ENCODE measurements around the gene SPATS2.
"Not testable (repeated sequence)": the region's sequence is repeated elsewhere in the genome, so short reads cannot be mapped to it uniquely, and the experiment has no call there.

The SPATS2 gene

DNA sequence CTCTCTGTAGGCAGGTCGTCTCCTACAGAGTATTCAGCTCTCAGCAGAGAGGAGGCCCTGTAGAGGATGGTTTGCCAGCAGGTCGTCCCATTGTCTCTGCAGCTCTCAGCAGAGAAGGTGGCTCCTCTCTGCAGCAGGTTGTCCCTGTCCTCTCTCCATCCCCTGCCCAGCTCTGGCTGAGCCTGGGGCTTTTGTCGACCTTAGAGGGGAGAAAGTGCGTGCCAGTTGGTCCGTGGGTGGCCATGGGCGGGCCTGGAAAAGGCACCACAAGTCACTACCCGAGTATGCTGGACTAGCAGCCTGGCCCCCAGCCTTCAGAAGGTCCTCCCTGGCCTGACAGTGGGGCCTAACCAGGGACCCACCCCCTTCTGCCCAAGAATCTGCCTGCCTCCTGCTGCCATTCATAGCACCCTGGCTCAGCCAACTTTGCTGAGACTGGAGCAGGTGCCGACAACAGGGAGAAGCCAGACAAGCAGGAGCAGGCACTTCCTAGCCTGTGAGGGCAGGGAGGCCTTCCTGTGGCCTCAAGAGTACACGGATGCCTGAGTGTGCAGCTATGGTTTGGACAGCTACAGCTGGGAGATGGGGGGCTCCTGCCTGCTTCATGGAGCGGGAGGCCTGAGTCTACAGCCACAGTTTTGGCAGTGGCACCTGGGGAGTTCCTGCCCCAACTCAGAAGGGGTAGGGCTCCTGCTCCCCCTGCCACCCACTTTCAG, 111.8 kb downstream of the SPATS2 start:
- DNase-seq = no peak

- no peak for DNase-seq
These were observed 115.1 kb downstream of the SPATS2 start for GRCh38 chr12:49482095-49483051.

- no peak for DNase-seq
These were observed 116.4 kb downstream of the SPATS2 start for GRCh38 chr12:49483619-49484018.

- DNase-seq = no peak
These were observed 120.3 kb downstream of the SPATS2 start for GRCh38 chr12:49487605-49488004.

GRCh38 chr12:49489154-49489553, 121.9 kb downstream of the SPATS2 start:
- no peak for DNase-seq

DNA sequence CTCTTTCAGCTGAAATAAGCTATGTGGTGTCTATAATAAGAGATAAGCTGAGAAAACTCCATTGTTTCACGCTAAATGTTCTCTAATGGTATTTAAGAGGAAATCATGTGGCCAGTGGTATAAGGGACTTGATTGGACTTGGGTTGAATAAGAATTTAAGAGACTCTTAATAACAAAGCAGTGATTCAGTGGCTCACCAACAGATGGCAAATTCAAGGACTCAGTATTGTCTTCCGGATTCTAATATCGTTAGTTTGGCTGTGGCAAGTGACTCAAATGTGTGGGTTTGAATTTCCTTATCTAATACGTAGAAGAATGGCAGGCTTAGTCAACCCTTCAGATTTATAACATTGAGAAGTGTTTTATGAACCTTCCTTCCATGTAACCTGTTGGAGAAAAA, 122.5 kb downstream of the SPATS2 start:
- no peak for DNase-seq

GRCh38 chr12:49491823-49492222, 124.6 kb downstream of the SPATS2 start:
- DNase-seq = no peak

- no peak for DNase-seq
These were observed 126.6 kb downstream of the SPATS2 start for GRCh38 chr12:49493900-49494299.

DNA sequence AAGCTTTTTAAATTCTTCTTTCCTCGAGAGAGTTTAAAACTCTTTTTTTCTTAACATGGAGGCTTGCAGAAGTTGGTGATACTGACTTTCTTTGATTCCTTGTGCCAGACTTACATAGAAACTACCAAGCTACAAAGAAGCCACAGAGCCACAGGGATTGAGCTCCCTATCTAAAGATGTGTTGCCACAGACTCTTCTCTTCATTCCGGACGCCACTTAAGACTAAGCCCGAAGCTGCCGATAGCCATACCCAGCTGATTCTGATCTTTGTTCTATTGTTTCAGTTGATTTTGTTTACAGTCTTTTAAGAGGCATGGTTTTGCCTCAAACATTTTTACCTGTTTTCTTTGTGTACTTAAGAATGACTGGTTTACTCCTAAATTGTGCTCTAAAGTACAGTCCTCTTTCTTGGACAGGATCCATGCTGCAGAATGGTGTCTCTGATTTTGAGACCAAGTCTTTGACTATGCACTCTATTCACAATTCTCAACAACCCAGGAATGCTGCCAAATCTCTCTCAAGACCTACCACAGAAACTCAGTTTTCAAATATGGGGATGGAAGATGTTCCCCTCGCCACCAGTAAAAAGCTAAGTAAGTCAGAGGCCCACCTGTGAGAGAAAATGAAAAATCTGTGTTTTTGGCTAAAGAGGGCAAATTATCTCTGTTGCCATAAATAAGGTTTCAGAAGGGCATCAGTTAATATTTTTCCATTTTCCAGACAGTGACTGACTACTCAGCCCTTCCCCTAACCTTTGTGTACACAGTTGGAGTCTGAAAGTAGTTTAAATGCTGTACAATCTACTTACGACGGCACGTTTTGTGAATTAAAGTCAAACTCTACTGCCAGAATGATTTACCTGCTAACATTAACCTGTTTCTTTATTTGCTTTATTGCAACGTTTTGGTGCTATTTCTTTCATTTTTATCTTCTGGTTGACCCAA, 129.4 kb downstream of the SPATS2 start:
- DNase-seq = no peak

DNA sequence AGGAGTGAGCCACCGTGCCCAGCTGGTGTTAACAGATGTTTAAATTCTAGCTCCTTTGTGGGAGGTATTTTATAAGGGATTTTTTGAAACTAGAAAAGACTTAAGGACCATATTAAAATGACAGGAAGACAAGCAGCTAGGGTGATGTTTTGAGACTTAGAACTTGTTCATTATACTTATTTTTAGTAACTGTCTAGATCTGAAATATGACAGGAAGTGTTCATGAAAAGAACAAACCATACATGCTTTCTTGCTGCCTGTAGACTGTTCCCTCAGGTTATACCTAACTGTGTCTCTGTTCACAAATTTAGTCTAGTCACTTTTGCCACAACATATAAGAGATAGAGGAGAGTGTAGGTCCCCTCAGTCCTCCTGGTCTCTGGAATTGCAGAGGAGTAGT, 134.6 kb downstream of the SPATS2 start:
- DNase-seq = no peak

DNA sequence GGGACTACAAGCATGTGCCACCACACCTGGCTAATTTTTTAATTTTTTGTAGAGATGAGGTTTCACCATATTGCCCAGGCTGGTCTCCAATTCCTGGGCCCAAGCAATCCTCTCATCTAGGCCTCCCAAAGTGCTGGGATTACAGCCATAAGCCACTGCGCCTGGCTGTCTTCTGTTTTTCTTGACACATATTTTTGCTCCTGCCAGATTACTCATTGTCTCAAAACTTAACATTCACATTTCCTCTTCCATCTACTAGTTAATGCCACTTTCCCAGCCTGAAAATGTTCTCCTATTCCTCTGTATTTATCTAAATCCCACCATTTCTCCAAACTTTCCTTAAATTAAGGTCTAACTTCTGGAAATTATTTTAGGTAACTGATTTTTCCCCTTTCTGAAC, 135.3 kb downstream of the SPATS2 start:
- DNase-seq = no peak

- DNase-seq = no peak
These were observed 136.5 kb downstream of the SPATS2 start for GRCh38 chr12:49503674-49504180.

GRCh38 chr12:49505672-49506071, 138.4 kb downstream of the SPATS2 start:
- no peak for DNase-seq

GRCh38 chr12:49507139-49507538, 139.9 kb downstream of the SPATS2 start:
- no peak for DNase-seq

DNA sequence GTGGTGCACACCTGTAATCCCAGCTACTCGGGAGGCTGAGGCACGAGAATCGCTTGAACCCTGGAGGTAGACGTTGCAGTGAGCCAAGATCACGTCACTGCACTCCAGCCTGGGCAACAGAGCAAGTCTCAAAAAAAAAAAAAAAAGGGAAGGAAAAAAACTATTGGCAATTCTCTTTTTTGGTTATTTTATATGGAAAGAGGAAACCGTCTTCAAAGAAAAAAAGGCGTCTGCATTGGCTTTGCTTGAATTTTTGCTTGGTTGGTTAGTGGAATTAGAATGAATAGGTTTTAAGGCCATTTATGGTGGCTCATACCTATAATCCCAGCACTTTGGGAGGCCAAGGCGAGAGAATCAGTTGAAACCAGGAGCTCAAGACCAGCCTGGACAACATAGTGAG, 142.4 kb downstream of the SPATS2 start:
- DNase-seq = not testable (repeated sequence)

- no peak for DNase-seq
These were observed 144.1 kb downstream of the SPATS2 start for GRCh38 chr12:49511410-49511809.

DNA sequence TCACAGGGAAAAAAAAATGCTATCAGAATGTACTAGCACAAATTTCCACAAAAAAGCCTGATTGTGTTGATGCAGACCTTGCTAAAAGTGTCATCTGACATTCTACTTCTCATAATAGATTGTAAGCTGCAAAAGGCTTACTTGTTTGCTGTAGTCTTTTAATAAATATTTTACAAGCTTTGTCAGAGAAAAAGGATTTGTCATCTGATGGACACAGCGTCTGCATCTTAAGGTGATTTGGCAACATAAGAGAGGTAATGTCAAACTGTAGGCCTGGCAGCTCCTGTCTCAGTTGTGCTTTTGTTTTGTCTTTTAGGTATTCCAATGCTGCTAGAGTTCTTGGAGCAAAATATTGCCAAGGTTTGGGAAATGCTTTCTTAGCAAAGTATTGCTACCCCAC, 145.3 kb downstream of the SPATS2 start:
- DNase-seq = no peak

- no peak for DNase-seq
These were observed 148.0 kb downstream of the SPATS2 start for GRCh38 chr12:49515266-49515665.

DNA sequence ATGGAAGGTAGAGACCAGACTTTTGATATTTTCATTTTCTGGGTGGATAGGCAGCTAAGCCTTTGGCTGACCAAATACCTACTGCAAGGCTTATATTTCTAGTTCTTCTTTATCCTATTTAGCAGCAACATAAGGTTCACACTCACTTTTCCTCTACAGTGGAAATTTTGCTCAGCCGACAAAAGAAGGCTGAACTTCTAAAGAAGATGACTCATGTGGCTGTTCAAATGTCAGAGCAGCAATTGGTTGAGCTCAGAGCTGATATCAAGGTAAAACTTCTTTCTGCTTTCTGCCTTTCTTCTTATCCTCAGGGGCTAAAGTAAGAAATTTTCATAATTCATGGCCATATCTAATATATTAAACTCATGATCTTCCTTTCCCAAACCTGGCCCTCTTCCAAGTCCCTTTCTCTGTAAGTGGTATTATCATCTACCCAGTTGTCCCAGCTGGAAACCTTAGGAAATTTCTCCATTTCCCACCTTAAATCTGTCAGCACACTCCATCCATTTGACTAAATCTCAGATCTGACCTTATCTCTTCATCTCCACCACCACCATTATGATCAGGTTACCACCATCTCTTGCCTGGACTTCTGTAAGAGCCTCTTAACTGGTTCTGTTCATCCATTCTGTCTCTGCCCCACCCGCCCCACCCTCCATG, 151.8 kb downstream of the SPATS2 start:
- DNase-seq = no peak

- DNase-seq = no peak
These were observed 152.3 kb downstream of the SPATS2 start for GRCh38 chr12:49519574-49519936.

GRCh38 chr12:49521389-49521788, 154.1 kb downstream of the SPATS2 start:
- no peak for DNase-seq

- DNase-seq = no peak
These were observed 157.5 kb downstream of the SPATS2 start for GRCh38 chr12:49524660-49525324.
